Islet precursor cell (in vitro differentiated cells): ENCODE results near the gene PRMT1.

Source experiments
- DNase-seq: peaks from one replicate; pipeline ENCODE4 v3.0.0-alpha.2; 2018

Gene PRMT1

DNA sequence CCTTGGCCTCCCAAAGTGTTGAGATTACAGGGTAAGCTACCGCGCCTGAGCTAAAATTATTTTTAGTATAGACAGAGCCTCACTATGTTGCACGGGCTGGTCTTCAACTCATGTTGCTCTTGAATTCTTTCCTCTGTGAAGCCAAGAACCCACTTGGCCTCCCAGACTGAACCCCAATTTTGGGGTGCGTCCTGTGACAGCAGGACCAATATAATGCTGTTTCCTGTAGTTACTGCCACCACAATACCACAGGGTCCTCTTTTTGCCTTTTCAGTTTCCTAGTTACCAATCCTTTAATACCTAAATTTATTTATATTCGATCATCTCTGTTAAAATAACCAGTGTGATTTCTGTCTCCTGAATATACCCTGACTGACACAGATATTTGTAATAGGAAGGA is 53.1 kb downstream of the PRMT1 start:
- no peak for DNase-seq
